Stimulated activated CD8-positive, alpha-beta memory T cell treated with anti-CD3 and anti-CD28 coated beads, Interleukin-2, amount 100 ng/mL, for 48 hours (primary cell): ENCODE data around the gene FMNL2.

Source experiments
- DNase-seq, 2 donors: peaks; one replicate each; pipeline ENCODE4 v3.0.0-alpha.2; 2020; ENCODE audit warnings: low read depth in 2 of 2

The FMNL2 gene

DNA sequence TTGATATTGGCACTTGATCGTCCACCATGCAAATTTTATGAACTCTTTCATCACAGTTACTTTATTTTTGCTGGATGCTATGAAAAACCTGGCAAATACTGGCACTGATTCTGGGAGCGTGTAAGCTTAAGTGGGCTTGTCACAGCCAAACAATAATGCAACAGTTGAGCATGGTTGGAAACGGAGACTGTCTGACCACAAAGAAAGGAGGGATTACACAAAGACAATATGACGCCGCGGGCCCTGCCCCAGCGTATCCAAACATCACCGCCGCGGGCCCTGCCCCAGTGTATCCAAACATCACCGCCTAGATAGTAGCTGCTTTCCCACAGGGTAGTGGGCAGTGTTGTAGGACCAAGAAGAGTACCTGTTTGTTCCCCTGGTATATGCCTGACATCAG is 246.4 kb downstream of the FMNL2 start:
- no peak for DNase-seq

GRCh38 chr2:152582081-152582480 is 247.1 kb downstream of the FMNL2 start:
- DNase-seq, result no peak

- DNase-seq, result no peak
Measured at GRCh38 chr2:152583512-152584229, 248.7 kb downstream of the FMNL2 start.

DNA sequence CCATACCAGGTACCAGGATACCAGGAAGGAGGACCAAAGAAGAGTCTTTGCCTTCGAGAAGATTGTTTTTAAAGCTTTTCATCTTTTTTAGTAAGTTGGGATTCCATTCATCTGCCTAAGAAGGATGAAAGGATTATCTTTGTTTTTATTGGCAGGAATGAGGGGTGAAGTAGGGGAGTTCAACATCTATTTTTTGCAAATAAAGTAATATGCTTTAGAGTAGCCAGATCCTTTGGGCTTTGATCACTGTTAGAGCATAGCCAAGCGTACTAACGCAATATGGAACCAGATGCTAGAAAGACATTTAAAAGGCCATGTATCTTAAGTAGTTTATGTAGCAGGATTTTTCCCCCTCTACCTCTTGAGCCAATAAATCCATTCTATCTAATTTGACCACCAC is 249.3 kb downstream of the FMNL2 start:
- DNase-seq, result no peak

- DNase-seq, result no peak
Measured at GRCh38 chr2:152585830-152586484, 251.0 kb downstream of the FMNL2 start.

GRCh38 chr2:152587187-152587947 is 252.4 kb downstream of the FMNL2 start:
- DNase-seq, result no peak

- DNase-seq, result no peak
Measured at GRCh38 chr2:152588998-152589397, 254.0 kb downstream of the FMNL2 start.

- DNase-seq, result no peak
Measured at GRCh38 chr2:152594022-152594766, 259.2 kb downstream of the FMNL2 start.

DNA sequence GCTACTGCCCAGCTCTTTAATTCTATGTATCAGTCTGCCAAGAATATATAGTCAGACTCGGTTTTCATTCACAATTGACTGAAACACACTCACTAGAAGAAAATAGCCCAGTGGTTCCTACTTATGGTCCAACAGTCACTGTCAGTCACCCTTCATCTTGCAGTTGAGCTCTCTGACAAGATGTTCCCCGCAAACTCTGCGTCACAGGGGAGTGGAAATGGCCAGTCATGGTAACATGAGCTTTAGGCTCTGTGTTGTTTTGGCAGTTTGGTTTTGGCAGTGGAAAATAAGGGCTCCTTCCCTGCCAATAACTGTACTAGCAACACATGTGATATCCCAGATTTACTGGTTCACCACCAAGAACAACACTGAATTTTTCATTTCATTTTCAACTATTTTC is 259.8 kb downstream of the FMNL2 start:
- no peak for DNase-seq

DNA sequence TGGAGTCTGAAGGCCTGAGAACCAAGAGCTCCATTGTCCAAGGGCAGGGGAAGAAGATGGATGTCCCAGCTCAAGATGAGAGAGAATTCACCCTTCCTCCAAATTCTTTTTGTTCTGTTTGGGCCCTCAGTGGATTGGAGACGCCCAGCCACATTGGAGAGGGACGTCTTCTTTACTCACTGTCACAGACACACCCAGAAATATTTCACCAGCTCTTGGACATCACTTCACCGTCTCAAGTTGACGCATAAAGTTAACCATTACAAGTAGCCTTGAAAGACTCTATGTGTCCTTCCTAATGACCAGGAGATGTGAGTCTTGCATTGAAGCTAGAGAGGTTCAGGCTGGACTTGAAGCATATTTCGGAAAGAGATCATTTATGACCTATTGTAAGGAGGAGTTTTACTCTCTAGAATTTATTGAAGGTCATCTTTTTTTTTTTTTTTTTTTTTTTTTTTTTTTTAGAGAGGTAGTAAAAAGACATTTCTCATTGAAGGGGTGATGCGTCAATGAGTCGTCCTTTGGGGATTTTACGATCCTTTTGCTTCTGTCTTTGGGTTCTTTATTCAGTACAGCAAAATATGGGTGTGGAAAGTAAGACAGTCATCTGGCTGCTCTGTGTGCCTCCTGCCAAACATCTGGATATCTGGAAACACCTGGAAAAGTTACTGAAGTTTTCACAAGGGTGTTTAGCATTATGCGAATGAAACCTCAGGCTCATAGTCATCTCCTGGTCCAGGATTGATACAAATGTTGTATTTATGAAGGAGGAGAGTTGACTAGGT is 264.2 kb downstream of the FMNL2 start:
- no peak for DNase-seq

DNA sequence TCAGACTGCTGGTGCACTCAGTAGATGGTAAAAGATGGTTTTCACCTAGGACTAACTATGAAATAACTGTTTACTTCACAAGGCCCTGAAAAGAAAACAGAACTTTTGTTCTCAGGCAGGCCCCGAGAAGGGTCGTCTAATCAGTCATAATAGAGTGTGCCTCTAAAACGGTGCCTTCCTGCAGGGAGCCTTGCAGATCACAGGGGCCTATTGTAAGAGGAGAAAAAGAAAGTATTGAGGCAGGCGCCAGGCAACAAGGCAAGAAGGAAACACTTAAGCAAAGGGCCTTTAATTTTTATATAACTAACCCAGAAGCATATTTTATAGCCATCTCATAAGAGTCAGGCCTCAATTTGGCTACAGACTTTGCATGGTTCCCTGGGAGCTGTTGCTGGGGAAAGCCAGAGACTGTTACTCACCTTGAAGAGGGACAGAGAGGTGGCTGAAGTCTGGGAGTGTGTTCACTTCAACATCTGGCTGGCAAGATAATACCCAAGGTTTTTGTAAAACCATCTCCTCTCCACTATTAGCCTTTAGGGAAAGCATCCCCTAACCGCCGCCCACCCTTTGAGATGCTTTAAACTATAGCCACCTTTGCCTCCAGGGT is 265.2 kb downstream of the FMNL2 start:
- DNase-seq, result no peak

DNA sequence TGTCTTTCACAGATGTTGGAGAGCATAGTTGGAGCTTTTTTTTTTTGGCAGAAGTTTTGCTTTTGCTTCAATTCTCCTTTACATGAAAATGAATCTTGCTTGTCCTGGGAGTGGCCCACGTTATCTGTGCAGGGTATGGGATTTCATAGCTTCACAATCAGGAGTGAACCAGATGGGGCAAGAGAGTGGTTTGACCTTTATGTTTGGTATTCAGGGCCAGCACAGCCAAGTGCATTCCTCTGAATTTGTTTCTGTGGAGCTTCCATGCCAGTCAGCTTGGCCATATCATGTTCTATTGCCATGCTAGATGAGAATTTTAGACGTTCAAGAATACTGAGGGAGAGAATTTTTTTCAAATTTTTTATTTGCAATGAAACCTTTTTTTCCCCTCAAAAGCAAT is 265.7 kb downstream of the FMNL2 start:
- DNase-seq, result no peak

- DNase-seq, result no peak
Measured at GRCh38 chr2:152602750-152603149, 267.8 kb downstream of the FMNL2 start.

- DNase-seq, result no peak
Measured at GRCh38 chr2:152603166-152603565, 268.2 kb downstream of the FMNL2 start.

DNA sequence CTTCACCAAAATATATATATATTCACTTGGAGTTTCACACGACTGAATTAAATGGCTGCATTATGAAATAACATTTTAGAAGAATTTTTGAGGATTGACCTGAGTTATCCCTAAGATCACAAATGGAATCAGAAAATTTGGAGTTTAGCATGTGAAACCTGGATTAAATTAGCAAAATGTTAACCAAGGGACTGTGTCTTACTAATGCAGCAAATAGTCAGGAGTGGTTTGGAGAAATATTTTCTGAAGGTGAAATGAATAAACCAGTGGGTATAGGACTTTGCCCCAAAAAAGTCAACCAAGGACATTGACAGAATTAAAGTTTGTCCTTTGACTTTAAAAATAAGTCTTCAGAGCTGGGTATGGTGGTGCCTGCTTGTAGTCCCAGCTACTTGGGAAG is 271.1 kb downstream of the FMNL2 start:
- no peak for DNase-seq

DNA sequence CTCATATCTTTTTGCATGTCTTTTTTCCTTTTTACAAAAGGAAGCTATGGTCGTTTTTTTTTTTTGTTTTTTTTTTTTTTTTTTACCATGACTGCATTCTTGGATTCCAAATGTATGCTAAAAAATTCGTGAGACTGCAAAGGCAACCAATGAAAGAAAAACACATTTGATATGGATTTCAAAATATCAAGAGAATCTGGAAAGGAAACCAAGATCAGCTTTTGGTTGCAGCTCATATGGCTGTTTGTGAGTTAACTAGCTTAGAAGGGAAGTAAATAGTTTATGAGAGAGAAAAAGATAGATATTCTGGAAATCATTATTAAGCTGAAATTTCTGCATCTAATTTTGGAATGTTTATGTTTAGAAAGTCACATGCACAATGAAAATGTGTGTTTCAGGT is 272.0 kb downstream of the FMNL2 start:
- no peak for DNase-seq

- no peak for DNase-seq
Measured at GRCh38 chr2:152607793-152608300, 272.9 kb downstream of the FMNL2 start.

DNA sequence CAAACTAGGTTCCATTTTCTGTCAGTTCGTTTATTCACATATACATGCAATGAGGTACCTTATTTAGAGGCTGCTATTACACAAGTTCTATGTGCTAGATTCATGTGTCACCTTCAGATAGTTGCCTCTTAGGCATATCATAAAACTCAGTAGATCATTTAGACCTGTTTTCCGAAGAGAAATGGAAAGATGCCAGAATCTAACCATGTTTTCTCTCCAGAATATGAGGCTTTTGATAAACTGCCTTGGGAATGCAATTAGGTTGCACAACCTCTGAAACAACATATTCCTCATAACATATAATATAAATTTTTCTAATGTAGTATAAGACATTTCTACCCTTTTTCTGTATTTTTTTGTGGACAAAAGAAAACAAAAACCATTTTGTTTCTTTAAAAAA is 274.2 kb downstream of the FMNL2 start:
- DNase-seq, result no peak

DNA sequence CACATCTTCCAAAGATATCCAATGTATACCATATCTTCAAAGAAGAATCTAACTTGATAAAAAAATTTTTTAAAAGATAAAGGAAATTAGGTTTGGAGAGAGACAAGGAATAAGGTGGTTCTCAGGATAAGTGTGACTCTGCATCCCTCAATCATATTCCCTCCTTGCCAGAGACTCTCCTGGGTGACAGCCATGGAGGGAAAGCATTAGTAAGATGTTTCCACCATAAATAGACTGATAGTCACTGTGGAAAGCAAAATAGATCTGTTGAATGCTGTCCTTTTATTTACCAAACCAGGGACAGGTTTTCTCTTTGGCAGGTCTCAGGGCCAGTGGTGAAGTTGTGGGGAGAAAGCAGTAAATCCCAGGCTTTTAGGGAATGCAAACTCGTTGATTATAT is 274.7 kb downstream of the FMNL2 start:
- DNase-seq, result no peak

DNA sequence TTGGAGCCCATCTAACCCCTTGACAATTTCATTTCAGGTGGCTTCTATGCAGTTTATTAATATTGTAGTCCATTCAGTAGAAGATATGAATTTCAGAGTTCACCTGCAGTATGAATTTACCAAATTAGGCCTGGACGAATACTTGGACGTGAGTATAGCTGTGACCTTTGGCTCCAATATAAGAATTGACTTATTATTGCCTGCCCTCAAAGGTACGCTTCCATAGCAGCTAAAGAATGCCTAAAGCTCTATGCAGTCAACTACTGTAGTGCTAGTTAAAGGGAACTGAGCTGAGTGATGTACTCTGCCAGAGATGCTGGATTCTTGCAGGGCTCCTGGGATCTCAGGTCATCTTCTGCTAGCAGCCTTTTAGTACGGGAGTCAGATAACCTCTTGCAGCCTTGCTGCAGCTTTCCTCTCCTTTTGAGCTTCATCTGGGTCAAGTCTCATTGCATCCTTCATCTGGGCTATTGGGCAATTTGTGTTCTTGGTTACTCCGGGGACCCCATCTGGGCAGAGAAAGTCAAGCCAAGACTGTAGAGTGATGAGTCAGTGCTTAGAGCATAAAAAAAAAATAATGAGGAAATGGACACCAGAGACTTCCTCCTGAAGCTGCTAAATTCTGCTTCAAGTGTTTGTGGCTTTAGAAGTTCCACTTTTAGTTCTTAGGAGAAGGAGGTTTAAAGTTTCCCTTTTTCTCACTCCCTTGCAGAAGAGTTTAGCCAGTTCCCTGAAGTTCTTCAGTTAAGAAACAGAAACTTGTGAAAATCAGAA is 276.7 kb downstream of the FMNL2 start:
- no peak for DNase-seq
